T-helper 17 cell (primary cell): ENCODE results near the gene FXYD5. TPM values are rescaled to one million over a fixed set of nuclear protein-coding genes. Genes with fewer than 3 reads are reported as not detected.
A peak's percentile ranks its signal among the peaks of the same experiment; 100 is the strongest.

ENCODE experiments used
- ATAC-seq: fragments of 150-1000 bp; cut with Tn5 transposase; 2 replicates; pipeline ENCODE4 v1.10.0; 2021; ENCODE audit warnings: mild to moderate bottlenecking, moderate library complexity
- DNase-seq, 3 donors: peaks; one replicate each; pipeline versions ENCODE4 v3.0.0 to v3.0.0-alpha.2; 2020 to 2021
- H3K9me3 ChIP-seq: one replicate; pipeline ENCODE4 v1.7.0; 2013; ENCODE audit warnings: low read length, mild to moderate bottlenecking; ENCODE audit not compliant: control insufficient read depth, poor library complexity, severe bottlenecking
- H3K27ac Mint-ChIP-seq: one replicate; pipeline ENCODE4 v1.8.0; 2022; ENCODE audit warnings: mild to moderate bottlenecking, moderate library complexity, mixed read lengths
- H3K27me3 Mint-ChIP-seq: one replicate; pipeline ENCODE4 v1.8.0; 2022; ENCODE audit warnings: mixed read lengths
- H3K36me3 Mint-ChIP-seq: one replicate; pipeline ENCODE4 v1.8.0; 2022; ENCODE audit warnings: low read depth, mixed read lengths
- H3K4me1 Mint-ChIP-seq: one replicate; pipeline ENCODE4 v1.8.0; 2022; ENCODE audit warnings: mild to moderate bottlenecking, mixed read lengths
- H3K4me3 Mint-ChIP-seq: one replicate; pipeline ENCODE4 v1.8.0; 2022; ENCODE audit warnings: mild to moderate bottlenecking, moderate library complexity, mixed read lengths
- total RNA-seq, 4 donors: library from RNA in 2 of 4; stranded (reverse) in 2 of 4; gene quantifications; one replicate each; pipeline ENCODE4 v1.2.3 and lab custom pipeline; 2022 to 2026

Gene FXYD5
- total RNA-seq, 2 donors from 2014 or later, result 533 to 557 TPM

- Mint-ChIP-seq H3K36me3 (peaks cover 2% of the 10 kb centered on the region), H3K27ac (no peak overlapping the region), H3K4me3 (no peak overlapping the region), H3K4me1 (peaks cover 7% of the 10 kb centered on the region), H3K27me3 (no peaks in the 10 kb centered on the region)
- peak; percentile 86 for ATAC-seq
- H3K9me3 ChIP-seq, result no peaks in the 10 kb centered on the region
- peak; percentile 34 to 56 (median 39) for DNase-seq
Observed at GRCh38 chr19:35135389-35135909, 19.1 kb upstream of the FXYD5 start.

- DNase-seq (no peak), ATAC-seq (no peak)
- H3K9me3 ChIP-seq, result no peaks in the 10 kb centered on the region
- no peak overlapping the region for H3K4me3 Mint-ChIP-seq
- H3K4me1 Mint-ChIP-seq, result peaks cover 13% of the 10 kb centered on the region
- peaks cover 2% of the 10 kb centered on the region for H3K36me3 Mint-ChIP-seq
- H3K27me3 Mint-ChIP-seq, result no peaks in the 10 kb centered on the region
- H3K27ac Mint-ChIP-seq, result no peak overlapping the region
Observed at GRCh38 chr19:35136231-35136630, 18.3 kb upstream of the FXYD5 start.

DNA sequence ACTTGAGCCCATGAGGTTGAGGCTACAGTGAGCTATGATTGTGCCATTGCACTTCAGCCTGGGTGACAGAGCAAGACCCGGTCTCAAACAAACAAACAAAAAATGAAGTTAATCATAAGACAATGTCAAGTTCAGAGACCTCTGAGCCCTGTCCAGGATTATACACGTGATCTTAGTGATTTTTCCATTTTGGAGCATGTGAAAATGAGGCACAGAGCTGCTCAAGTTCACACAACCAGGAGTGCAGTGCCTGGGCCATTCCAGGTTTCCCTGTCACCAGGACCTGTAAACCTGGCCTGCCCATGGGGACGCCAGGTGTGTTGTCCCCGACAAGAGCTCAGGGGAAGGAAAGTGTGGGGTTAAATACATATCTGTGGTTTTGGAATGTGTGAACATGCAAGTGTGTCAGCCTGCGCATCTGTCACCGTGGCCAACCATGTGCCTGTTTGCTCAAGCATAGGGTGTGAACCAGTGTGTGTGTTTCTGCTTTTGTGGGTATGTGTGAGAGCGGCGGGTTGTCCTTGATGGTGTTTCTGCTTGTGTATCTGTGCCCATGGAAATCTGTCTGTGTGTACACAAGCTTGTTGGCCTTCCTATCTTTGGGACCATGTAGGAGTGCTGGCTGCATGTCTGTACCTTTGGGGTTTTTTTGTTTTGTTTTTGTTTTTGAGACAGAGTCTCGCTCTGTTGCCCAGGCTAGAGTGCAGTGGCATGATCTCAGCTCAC lies 17.4 kb upstream of the FXYD5 start:
- Mint-ChIP-seq H3K27ac (no peak overlapping the region), H3K4me1 (peaks cover 17% of the 10 kb centered on the region), H3K27me3 (no peaks in the 10 kb centered on the region), H3K36me3 (peaks cover 2% of the 10 kb centered on the region), H3K4me3 (no peak overlapping the region)
- no peak for DNase-seq
- no peaks in the 10 kb centered on the region for H3K9me3 ChIP-seq
- ATAC-seq, result no peak

DNA sequence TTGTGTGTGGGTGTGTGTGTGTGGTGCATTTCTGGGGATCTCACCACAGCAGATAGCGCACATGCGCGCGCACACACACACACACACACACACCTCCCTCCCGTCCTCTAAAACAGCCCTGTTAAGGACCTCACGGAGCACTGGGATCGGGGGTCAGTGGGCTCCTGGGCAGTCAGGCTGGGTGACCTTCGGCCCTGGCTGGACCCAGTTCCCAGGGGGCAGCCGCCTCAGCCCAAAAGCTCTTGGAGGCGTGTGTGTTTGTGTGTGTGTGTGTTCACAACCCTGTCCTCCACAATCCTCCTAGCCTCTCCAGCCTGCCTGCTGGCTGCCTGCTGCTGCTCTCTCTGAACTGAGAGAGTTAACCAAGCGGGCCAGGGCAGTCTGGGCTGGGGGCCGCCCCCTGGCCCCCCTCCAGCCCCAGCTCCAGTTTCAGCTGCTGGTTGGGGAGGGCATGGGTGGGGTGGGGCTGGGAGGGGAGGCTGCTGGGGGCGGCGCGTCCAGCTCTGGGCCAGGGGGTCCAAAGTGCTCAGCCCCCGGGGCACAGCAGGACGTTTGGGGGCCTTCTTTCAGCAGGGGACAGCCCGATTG lies 16.1 kb upstream of the FXYD5 start, which contains the start of gene FXYD1:
FXYD1 (plus strand) TSS at position 520 of the 588 bp plus-strand sequence. CDS start 1,256 bp downstream, outside the sequence.
- no peak for DNase-seq
- Mint-ChIP-seq H3K4me1 (peaks cover 19% of the 10 kb centered on the region), H3K27ac (no peak within 1 kb of the TSS), H3K36me3 (peaks cover 2% of the 10 kb centered on the region), H3K27me3 (no peaks in the 10 kb centered on the region), H3K4me3 (no peak within 1 kb of the TSS)
- H3K9me3 ChIP-seq, result no peaks in the 10 kb centered on the region
- no peak for ATAC-seq

GRCh38 chr19:35140207-35140961 lies 14.2 kb upstream of the FXYD5 start:
- H3K9me3 ChIP-seq, result no peaks in the 10 kb centered on the region
- Mint-ChIP-seq H3K36me3 (no peaks in the 10 kb centered on the region), H3K27me3 (no peaks in the 10 kb centered on the region), H3K4me3 (peak overlapping the region; percentile 79), H3K27ac (peak overlapping the region; percentile 87), H3K4me1 (peaks cover 30% of the 10 kb centered on the region)
- ATAC-seq (no peak), DNase-seq (no peak)

- Mint-ChIP-seq H3K36me3 (no peaks in the 10 kb centered on the region), H3K4me3 (peak overlapping the region; percentile 86), H3K4me1 (peaks cover 30% of the 10 kb centered on the region), H3K27ac (peak overlapping the region; percentile 87), H3K27me3 (no peaks in the 10 kb centered on the region)
- H3K9me3 ChIP-seq, result no peaks in the 10 kb centered on the region
- DNase-seq, result peak; percentile 94 to 97 (median 96)
- peak; percentile 90 for ATAC-seq
Observed at GRCh38 chr19:35140962-35141836, 13.3 kb upstream of the FXYD5 start.

GRCh38 chr19:35141837-35142605 lies 12.5 kb upstream of the FXYD5 start:
- H3K27ac Mint-ChIP-seq, result peak overlapping the region; percentile 87

GRCh38 chr19:35142606-35143230 lies 11.8 kb upstream of the FXYD5 start:
- ATAC-seq (peak; percentile 42), DNase-seq (peak; percentile 69 to 80 (median 70))
- no peaks in the 10 kb centered on the region for H3K36me3 Mint-ChIP-seq
- no peaks in the 10 kb centered on the region for H3K9me3 ChIP-seq
- H3K27ac Mint-ChIP-seq, result no peak overlapping the region
- H3K27me3 Mint-ChIP-seq, result no peaks in the 10 kb centered on the region
- peak overlapping the region; percentile 84 for H3K4me3 Mint-ChIP-seq
- H3K4me1 Mint-ChIP-seq, result peaks cover 30% of the 10 kb centered on the region

More at GRCh38 chr19:35141837-35142605, 12.5 kb upstream of the FXYD5 start:
- H3K4me3 Mint-ChIP-seq, result peak overlapping the region; percentile 86
- peaks cover 30% of the 10 kb centered on the region for H3K4me1 Mint-ChIP-seq
- H3K36me3 Mint-ChIP-seq, result no peaks in the 10 kb centered on the region
- H3K9me3 ChIP-seq, result no peaks in the 10 kb centered on the region
- no peaks in the 10 kb centered on the region for H3K27me3 Mint-ChIP-seq
- DNase-seq (no peak), ATAC-seq (peak; percentile 18)

DNA sequence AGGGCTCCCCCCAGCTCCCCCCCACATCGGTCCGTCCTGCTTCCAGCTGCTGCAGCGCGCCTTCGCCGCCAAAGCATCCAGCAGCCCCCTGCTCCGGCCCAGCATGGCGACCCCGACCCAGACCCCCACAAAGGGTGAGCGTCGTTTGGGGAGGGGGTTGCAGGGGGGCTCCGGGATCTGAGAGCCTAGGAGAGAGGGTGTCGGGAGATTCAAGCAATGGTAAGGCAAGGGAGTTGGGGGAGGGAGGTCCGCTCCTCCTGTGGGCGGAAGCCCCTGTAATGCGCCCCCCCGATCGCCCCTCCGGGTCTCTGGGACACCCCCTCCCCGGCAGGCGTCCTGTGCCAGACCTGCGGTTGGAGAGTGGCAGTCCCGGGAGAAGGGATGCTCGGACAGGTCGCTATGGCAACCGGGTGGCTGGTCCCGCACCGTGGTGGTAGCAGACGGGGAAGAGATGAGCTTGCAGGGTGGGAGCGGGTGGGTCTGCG lies 11.3 kb upstream of the FXYD5 start, which contains the start of gene FXYD7:
FXYD7 (plus strand) TSS at position 25 of the 485 bp plus-strand sequence; CDS start at position 104, 79 bp downstream.
- Mint-ChIP-seq H3K4me1 (peaks cover 27% of the 10 kb centered on the region), H3K36me3 (no peaks in the 10 kb centered on the region), H3K27ac (peak within 1 kb of the TSS; percentile 87), H3K4me3 (peak within 1 kb of the TSS; percentile 86), H3K27me3 (no peaks in the 10 kb centered on the region)
- no peaks in the 10 kb centered on the region for H3K9me3 ChIP-seq
- DNase-seq (no peak), ATAC-seq (no peak)

DNA sequence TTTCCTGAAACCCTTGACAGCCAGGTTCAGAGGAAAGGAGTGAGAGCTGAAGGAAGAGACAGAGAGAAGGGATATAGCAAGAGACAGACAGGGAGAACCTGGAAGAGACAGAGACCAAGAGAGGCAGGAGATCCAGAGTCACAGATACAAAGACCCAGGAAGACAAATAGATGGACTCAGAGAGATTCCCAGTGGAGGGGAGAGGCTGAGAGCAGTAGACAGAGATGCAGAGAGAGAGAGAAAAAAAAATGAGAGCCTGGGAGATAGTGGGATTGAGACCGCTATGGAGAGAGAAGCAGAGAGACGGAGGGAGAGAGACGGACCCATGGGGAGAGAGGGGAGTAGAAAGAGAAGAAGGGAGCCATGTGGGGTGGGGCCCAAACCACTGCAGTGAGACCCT lies 10.7 kb upstream of the FXYD5 start:
- Mint-ChIP-seq H3K27me3 (no peaks in the 10 kb centered on the region), H3K36me3 (no peaks in the 10 kb centered on the region), H3K27ac (peak overlapping the region; percentile 87), H3K4me3 (peak overlapping the region; percentile 84), H3K4me1 (peaks cover 27% of the 10 kb centered on the region)
- ATAC-seq, result no peak
- no peaks in the 10 kb centered on the region for H3K9me3 ChIP-seq
- DNase-seq, result no peak

DNA sequence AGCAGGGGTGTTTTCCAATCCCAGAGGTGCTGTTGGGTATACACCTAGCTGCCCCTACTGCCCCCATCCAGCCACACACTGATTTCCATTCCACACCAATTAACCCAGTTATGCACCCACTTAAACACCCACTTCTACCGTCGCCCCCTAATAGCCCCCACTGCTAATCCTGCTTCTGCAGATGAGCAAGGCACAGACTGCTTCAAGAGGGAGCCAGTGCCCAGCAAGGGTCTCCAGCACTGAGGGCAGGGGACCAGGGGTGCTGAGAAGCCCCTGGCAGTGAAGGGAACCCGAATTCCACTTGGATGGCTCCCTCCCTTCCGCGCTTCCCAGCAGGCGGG lies 10.3 kb upstream of the FXYD5 start:
- Mint-ChIP-seq H3K27ac (peak overlapping the region; percentile 87), H3K4me3 (peak overlapping the region; percentile 84), H3K4me1 (peaks cover 27% of the 10 kb centered on the region), H3K36me3 (no peaks in the 10 kb centered on the region), H3K27me3 (no peaks in the 10 kb centered on the region)
- no peak for DNase-seq
- no peak for ATAC-seq
- no peaks in the 10 kb centered on the region for H3K9me3 ChIP-seq
